ENCODE results near the gene GOLGA6L2.

- TF ChIP-seq, protein P1, sequence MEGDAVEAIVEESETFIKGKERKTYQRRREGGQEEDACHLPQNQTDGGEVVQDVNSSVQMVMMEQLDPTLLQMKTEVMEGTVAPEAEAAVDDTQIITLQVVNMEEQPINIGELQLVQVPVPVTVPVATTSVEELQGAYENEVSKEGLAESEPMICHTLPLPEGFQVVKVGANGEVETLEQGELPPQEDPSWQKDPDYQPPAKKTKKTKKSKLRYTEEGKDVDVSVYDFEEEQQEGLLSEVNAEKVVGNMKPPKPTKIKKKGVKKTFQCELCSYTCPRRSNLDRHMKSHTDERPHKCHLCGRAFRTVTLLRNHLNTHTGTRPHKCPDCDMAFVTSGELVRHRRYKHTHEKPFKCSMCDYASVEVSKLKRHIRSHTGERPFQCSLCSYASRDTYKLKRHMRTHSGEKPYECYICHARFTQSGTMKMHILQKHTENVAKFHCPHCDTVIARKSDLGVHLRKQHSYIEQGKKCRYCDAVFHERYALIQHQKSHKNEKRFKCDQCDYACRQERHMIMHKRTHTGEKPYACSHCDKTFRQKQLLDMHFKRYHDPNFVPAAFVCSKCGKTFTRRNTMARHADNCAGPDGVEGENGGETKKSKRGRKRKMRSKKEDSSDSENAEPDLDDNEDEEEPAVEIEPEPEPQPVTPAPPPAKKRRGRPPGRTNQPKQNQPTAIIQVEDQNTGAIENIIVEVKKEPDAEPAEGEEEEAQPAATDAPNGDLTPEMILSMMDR (IDR thresholded peaks at IDR 0.05), result no peak
- no peak for TF ChIP-seq POLR2A (IDR thresholded peaks at IDR 0.05)
Measured at GRCh38 chr15:23484870-23485269, 37.8 kb upstream of the GOLGA6L2 start.

Data from esophagus squamous epithelium (tissue), 4 donors.